Panc1 (cell line): Measurements from ENCODE around the gene SLF1. TPM values are rescaled to one million over a fixed set of nuclear protein-coding genes. Genes with fewer than 3 reads are reported as not detected.

Source experiments
- ATAC-seq: fragments of 200-7000 bp; cut with Tn5 transposase; 2 replicates; pipeline ENCODE4 v1.9.1; 2020; ENCODE audit warnings: mild to moderate bottlenecking, moderate library complexity
- BruUV-seq: library from RNA; stranded (reverse); fragments of 400-500 nt; replicated peaks from 2 replicates; lab custom pipeline; 2021; lab: Mats Ljungman, UMichigan
- CTCF ChIA-PET: fragments of 300-600 bp; sonication (Branson Sonifier 250); formaldehyde crosslinking; loops from one replicate; lab custom pipeline; 2022; ENCODE audit warnings: antibody characterized with exemption; lab: Charles Lee
- POLR2A ChIA-PET: fragments of 300-600 bp; sonication (Branson Sonifier 250); formaldehyde crosslinking; loops from one replicate; lab custom pipeline; 2022; ENCODE audit warnings: antibody characterized with exemption; lab: Charles Lee
- DNase-seq: peaks from one replicate; pipeline ENCODE4 v3.0.0-alpha.2; 2010; ENCODE audit warnings: low read depth, low spot score
- H3K27ac ChIP-seq: 2 replicates; pipeline ENCODE4 v1.5.1; 2011; ENCODE audit warnings: mild to moderate bottlenecking, low read length, inconsistent platforms
- H3K27me3 ChIP-seq: fragments of 200-500 bp; sonication (Bioruptor generic); 2 replicates; pipeline ENCODE4 v1.6.0; 2014; ENCODE audit warnings: low read length, inconsistent platforms; ENCODE audit not compliant: control insufficient read depth, insufficient read depth
- H3K36me3 ChIP-seq: fragments of 200-500 bp; sonication (Bioruptor generic); 2 replicates; pipeline ENCODE4 v1.5.1; 2014; ENCODE audit warnings: inconsistent platforms, mild to moderate bottlenecking, low read length, moderate library complexity; ENCODE audit not compliant: control insufficient read depth, insufficient read depth
- H3K4me1 ChIP-seq: 2 replicates; pipeline ENCODE4 v1.5.1; 2011; ENCODE audit warnings: inconsistent platforms, mild to moderate bottlenecking, low read length, moderate library complexity; ENCODE audit not compliant: control insufficient read depth, insufficient read depth
- H3K4me3 ChIP-seq, 2 experiments: 2 replicates each; pipeline ENCODE4 v1.5.1; 2011 to 2012; ENCODE audit warnings: low read depth in 2 of 2, low read length in 2 of 2, mild to moderate bottlenecking in 2 of 2, inconsistent platforms in 1 of 2, moderate library complexity in 1 of 2
- H3K9me3 ChIP-seq: fragments of 200-500 bp; sonication (Bioruptor generic); 2 replicates; pipeline ENCODE4 v1.5.1; 2014; ENCODE audit warnings: low read depth, mild to moderate bottlenecking, inconsistent platforms, low read length, moderate library complexity; ENCODE audit not compliant: control insufficient read depth, insufficient read depth
- CTCF ChIP-seq: fragments of 450-650 bp; IDR thresholded peaks from 2 replicates; pipeline ENCODE4 v1.5.1; 2017; ENCODE audit warnings: mild to moderate bottlenecking
- POLR2AphosphoS5 ChIP-seq: IDR thresholded peaks from 2 replicates; pipeline ENCODE4 v1.6.1; 2012; ENCODE audit warnings: mild to moderate bottlenecking, low read depth, low read length, moderate library complexity
- REST ChIP-seq, 2 experiments: IDR thresholded peaks; 2 replicates each; pipeline ENCODE4 v1.6.1; 2011 to 2012; ENCODE audit warnings: low read depth in 2 of 2, control low read depth in 1 of 2, low read length in 1 of 2, mild to moderate bottlenecking in 1 of 2, moderate library complexity in 1 of 2; ENCODE audit not compliant: insufficient read depth in 1 of 2
- SIN3A ChIP-seq: IDR thresholded peaks from 2 replicates; pipeline ENCODE4 v1.6.1; 2012; ENCODE audit warnings: low read depth, mild to moderate bottlenecking, low read length, moderate library complexity, borderline replicate concordance; ENCODE audit not compliant: insufficient read depth
- in situ Hi-C: cut with HindIII; loops from 2 replicates; pipeline ENCODE4 v1.10.0; 2016; ENCODE audit warnings: low sequenced_read_pairs, low pct_unique_long_range_greater_than_20kb
- intact Hi-C: fragments of 100-400 bp; cut with micrococcal nuclease; formaldehyde crosslinking; loops from one replicate; pipeline ENCODE4 v1.10.0; 2022; ENCODE audit not compliant: unreplicated experiment
- total RNA-seq: library from RNA; stranded (reverse); gene quantifications from one replicate; pipeline ENCODE4 v1.2.1, GENCODE V29; 2021; ENCODE audit not compliant: unreplicated experiment

SLF1 gene
- total RNA-seq, 1 experiment from 2014 or later, result 9.7 TPM

- CTCF ChIA-PET, result no interaction called here
- no peak for DNase-seq
Measured at GRCh38 chr5:94702729-94703128, 84.3 kb downstream of the SLF1 start.

GRCh38 chr5:94705427-94705826 lies 87.0 kb downstream of the SLF1 start:
- BruUV-seq, result no TSS peak
- ATAC-seq (no peak), DNase-seq (no peak)
- in situ Hi-C loops, result no loop called here
- H3K9me3 ChIP-seq, result no peaks in the 10 kb centered on the region
- no peak overlapping the region for H3K4me3 ChIP-seq
- ChIA-PET POLR2A (interaction anchor here (0.5 kb wide), 1 partner anchor 24 kb away, joined by 3 read pairs; no protein-coding TSS in a partner anchor), CTCF (no interaction called here)
- no peak overlapping the region for H3K27ac ChIP-seq
- intact Hi-C loops, result no loop called here
- peaks cover 2% of the 10 kb centered on the region; the same call in 1 of the 2 replicates for H3K36me3 ChIP-seq
- TF ChIP-seq REST (IDR thresholded peaks at IDR 0.05; ENCODE audit: insufficient read depth in 1 of 2, low read depth in 2 of 2, low read length in 1 of 2) (no peak), POLR2AphosphoS5 (no peak), CTCF (no peak), SIN3A (no peak)
- H3K27me3 ChIP-seq, result no peaks in the 10 kb centered on the region
- no peaks in the 10 kb centered on the region; the same call in 1 of the 2 replicates for H3K4me1 ChIP-seq

More at GRCh38 chr5:94702729-94703128, 84.3 kb downstream of the SLF1 start:
- in situ Hi-C loops, result no loop called here
- no peak overlapping the region for H3K4me3 ChIP-seq
- H3K36me3 ChIP-seq, result peaks cover 2% of the 10 kb centered on the region; the same call in 1 of the 2 replicates
- no TSS peak for BruUV-seq
- POLR2A ChIA-PET, result no interaction called here
- H3K4me1 ChIP-seq, result no peaks in the 10 kb centered on the region; the same call in 1 of the 2 replicates
- no peaks in the 10 kb centered on the region for H3K27me3 ChIP-seq
- no peaks in the 10 kb centered on the region for H3K9me3 ChIP-seq
- intact Hi-C loops, result no loop called here
- no peak overlapping the region for H3K27ac ChIP-seq
- TF ChIP-seq POLR2AphosphoS5 (no peak), SIN3A (no peak), REST (IDR thresholded peaks at IDR 0.05; ENCODE audit: insufficient read depth in 1 of 2, low read depth in 2 of 2, low read length in 1 of 2) (no peak), CTCF (no peak)
- no peak for ATAC-seq
